ENCODE results near the gene HEBP2.
A peak's percentile ranks its signal among the peaks of the same experiment; 100 is the strongest.

The HEBP2 gene

DNA sequence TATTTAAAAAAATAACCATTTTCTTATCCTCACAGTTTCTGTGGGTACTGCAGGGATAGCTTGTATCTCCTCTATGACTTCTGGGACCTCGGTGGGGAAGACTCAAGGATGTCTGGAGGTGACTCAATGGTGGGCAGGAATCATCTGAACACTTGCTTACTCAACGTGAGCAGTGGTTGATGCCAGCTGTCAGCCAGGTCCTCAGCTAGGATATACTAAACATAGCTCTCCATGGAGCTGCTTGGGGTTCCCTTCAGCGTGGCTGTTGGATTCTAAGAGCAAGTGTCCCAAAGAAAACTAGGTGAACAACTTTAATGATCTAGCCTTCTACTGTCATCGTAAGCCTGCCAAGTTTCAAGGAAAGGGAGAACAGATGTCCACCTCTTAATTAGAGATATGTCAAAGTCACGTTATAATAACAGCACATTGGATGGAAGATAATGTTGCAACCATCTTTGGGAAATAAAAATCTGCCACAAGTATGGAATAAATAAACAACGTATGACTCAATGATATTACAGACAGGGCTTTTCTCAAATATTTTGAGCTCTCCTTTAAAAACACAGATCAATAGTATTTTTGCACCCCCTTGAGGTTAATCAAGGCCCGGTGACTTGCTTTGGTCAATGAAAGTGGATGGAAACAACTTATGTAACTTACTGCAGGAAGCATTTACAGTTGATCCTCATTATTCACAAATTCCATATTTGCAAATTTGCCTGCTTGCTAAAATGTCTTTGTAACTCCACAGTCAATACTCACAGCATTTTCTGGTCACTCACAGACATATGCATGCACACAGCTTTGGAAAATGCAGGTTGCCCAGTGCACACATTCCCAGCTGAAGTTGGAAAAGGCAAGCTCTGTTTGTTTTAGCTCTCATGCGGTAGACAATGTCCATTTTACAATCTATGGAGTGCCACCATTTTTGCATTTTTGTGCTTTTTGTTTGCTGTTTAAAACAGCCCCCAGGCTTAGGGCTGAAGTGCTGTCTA is 6.6 kb upstream of the HEBP2 start:
- Histone ChIP-seq H3K4me1 (ENCODE audit: insufficient read depth, insufficient read length) (no peaks in the 10 kb centered on the region), H3K9ac (ENCODE audit: insufficient read length, low read depth) (no peak overlapping the region), H3K4me3 (ENCODE audit: insufficient read length, low read depth) (no peak overlapping the region), H3K9me3 (ENCODE audit: insufficient read depth, low read length) (no peaks in the 10 kb centered on the region), H3K27me3 (ENCODE audit: insufficient read depth, insufficient read length) (no peaks in the 10 kb centered on the region), H3K36me3 (ENCODE audit: insufficient read depth, insufficient read length, low read length) (no peaks in the 10 kb centered on the region)
- TF ChIP-seq YY1 (IDR thresholded peaks at IDR 0.05; ENCODE audit: insufficient read depth, insufficient read length) = no peak
- no peak for TF ChIP-seq SUZ12 (IDR thresholded peaks at IDR 0.05; ENCODE audit: extremely low read depth, insufficient read depth, insufficient read length)
- TF ChIP-seq ZNF274 (IDR thresholded peaks at IDR 0.05; ENCODE audit: low read depth, low read length) = no peak
- DNase-seq (ENCODE audit: low read depth, low spot score) = no peak

DNA sequence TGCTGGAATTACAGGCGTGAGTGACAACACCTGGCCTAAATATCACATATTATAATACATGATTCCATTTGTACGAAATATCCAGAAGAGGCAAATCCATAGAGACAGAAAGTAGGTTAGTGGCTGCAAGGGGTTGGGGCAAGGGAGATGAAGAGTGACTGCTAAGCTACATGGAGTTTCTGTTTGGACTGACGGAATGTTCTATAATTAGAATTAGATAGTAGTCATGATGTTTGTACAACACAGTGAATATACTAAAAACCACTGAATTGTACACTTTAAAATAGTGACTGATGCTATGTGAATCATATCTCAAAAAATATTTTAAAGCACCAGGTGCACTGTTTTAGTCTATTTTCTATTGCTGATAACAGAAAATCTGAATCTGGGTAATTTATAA is 3.7 kb upstream of the HEBP2 start:
- Histone ChIP-seq H3K9ac (ENCODE audit: insufficient read length, low read depth) (no peak overlapping the region), H3K9me3 (ENCODE audit: insufficient read depth, low read length) (no peaks in the 10 kb centered on the region), H3K36me3 (ENCODE audit: insufficient read depth, insufficient read length, low read length) (peaks cover 1% of the 10 kb centered on the region), H3K4me3 (ENCODE audit: insufficient read length, low read depth) (no peak overlapping the region), H3K27me3 (ENCODE audit: insufficient read depth, insufficient read length) (no peaks in the 10 kb centered on the region), H3K4me1 (ENCODE audit: insufficient read depth, insufficient read length) (peaks cover 2% of the 10 kb centered on the region)
- DNase-seq (ENCODE audit: low read depth, low spot score) = no peak
- TF ChIP-seq SUZ12 (IDR thresholded peaks at IDR 0.05; ENCODE audit: extremely low read depth, insufficient read depth, insufficient read length) (no peak), ZNF274 (IDR thresholded peaks at IDR 0.05; ENCODE audit: low read depth, low read length) (no peak)

DNA sequence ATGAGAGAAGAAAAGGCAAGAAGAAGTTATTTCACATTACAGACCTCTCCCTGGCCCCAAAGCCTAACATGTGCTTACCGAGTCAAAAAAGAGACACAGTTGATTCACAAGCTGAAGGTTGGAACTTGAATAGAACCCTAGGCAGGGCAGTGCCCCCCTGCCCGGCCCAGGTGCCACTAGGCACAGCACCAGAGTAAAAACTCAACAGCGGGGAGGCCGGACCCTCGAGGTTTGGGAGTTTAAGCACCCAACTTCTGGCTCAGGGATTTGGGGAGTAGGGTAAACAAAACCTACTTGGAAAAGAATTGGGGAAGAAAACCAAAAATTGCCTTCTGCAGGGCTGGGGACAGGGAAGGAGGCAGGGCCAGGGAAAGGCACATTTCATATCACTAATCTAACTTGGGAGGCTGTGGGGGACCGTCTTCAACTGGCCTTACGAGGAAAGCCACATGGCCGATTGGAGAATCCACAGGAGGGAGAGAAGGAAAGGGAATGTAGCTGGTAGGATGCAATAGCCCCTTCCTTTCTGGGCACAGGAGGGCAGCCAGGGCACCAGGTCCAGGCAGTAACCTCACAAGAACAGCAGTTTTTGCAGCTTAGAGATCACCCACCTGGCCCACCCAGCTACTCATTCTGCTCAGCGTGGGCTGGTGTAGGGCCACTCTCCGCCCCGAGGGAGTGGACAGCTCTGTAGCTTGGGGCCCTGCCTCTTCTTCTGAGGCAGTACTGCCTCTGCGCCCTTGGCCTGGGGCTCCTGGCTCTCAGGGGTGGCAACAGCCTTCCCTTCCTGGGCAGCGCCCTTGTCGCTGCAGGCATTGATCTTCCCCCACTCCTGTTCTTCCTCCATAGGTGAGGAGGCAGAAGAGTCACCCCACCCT is 1.8 kb upstream of the HEBP2 start:
- no peak overlapping the region for H3K9ac ChIP-seq (ENCODE audit: insufficient read length, low read depth)
- TF ChIP-seq SUZ12 (IDR thresholded peaks at IDR 0.05; ENCODE audit: extremely low read depth, insufficient read depth, insufficient read length) = no peak
- TF ChIP-seq YY1 (IDR thresholded peaks at IDR 0.05; ENCODE audit: insufficient read depth, insufficient read length) = no peak
- no peak for TF ChIP-seq ZNF274 (IDR thresholded peaks at IDR 0.05; ENCODE audit: low read depth, low read length)

DNA sequence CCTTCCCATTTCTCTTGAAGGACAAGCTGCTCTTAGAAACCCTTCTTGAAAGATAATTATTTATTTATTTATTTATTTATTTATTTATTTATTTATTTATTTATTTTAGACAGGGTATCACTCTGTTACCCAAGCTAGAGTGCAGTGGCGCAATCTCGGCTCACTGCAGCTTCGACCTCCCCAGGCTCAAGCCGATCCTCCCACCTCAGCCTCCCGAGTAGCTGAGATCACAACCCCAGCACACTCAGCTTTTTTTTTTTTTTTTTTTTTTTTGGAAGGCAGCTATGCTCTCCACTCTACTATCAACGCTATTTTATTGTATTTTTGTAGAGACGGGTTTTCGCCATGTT is 1.2 kb upstream of the HEBP2 start:
- Histone ChIP-seq H3K9me3 (ENCODE audit: insufficient read depth, low read length) (no peaks in the 10 kb centered on the region), H3K36me3 (ENCODE audit: insufficient read depth, insufficient read length, low read length) (peaks cover 24% of the 10 kb centered on the region), H3K4me3 (ENCODE audit: insufficient read length, low read depth) (peak overlapping the region; percentile 61), H3K9ac (ENCODE audit: insufficient read length, low read depth) (no peak overlapping the region), H3K27me3 (ENCODE audit: insufficient read depth, insufficient read length) (no peaks in the 10 kb centered on the region), H3K4me1 (ENCODE audit: insufficient read depth, insufficient read length) (peaks cover 2% of the 10 kb centered on the region)
- no peak for TF ChIP-seq ZNF274 (IDR thresholded peaks at IDR 0.05; ENCODE audit: low read depth, low read length)
- no peak for TF ChIP-seq SUZ12 (IDR thresholded peaks at IDR 0.05; ENCODE audit: extremely low read depth, insufficient read depth, insufficient read length)
- no peak for DNase-seq (ENCODE audit: low read depth, low spot score)

More for the DNA sequence above, 1.8 kb upstream of the HEBP2 start:
- Histone ChIP-seq H3K36me3 (ENCODE audit: insufficient read depth, insufficient read length, low read length) (peaks cover 18% of the 10 kb centered on the region), H3K4me3 (ENCODE audit: insufficient read length, low read depth) (no peak overlapping the region), H3K4me1 (ENCODE audit: insufficient read depth, insufficient read length) (peaks cover 2% of the 10 kb centered on the region), H3K27me3 (ENCODE audit: insufficient read depth, insufficient read length) (no peaks in the 10 kb centered on the region), H3K9me3 (ENCODE audit: insufficient read depth, low read length) (no peaks in the 10 kb centered on the region)
- DNase-seq (ENCODE audit: low read depth, low spot score) = no peak

DNA sequence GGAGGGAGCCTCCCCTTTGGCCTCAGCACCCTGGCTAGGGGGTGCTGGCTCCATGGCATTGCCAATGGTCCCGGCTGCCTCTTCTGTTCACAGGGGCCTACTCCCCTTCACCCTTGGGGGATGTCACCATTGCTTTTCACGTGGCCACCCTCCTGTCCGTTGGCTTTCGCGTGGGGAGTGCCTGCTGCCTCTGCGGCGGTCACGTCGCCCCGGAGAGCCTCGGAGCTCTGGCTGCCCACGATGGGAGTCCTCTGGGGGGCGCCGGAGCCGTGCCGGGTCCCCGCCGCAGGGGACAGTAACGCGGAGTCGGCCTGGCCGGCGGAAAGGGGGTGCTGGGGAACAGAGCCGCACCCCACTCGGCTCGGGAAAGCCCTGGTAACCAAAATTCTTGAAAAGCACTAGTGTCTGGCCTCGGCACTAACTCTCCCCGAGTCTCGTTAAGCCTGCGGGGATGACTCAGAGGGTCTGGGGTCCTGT is 661 bp upstream of the HEBP2 start:
- Histone ChIP-seq H3K9ac (ENCODE audit: insufficient read length, low read depth) (peak overlapping the region; percentile 85), H3K36me3 (ENCODE audit: insufficient read depth, insufficient read length, low read length) (peaks cover 30% of the 10 kb centered on the region), H3K27me3 (ENCODE audit: insufficient read depth, insufficient read length) (no peaks in the 10 kb centered on the region), H3K4me3 (ENCODE audit: insufficient read length, low read depth) (peak overlapping the region; percentile 61), H3K9me3 (ENCODE audit: insufficient read depth, low read length) (no peaks in the 10 kb centered on the region), H3K4me1 (ENCODE audit: insufficient read depth, insufficient read length) (peaks cover 2% of the 10 kb centered on the region)
- TF ChIP-seq SUZ12 (IDR thresholded peaks at IDR 0.05; ENCODE audit: extremely low read depth, insufficient read depth, insufficient read length) (no peak), YY1 (IDR thresholded peaks at IDR 0.05; ENCODE audit: insufficient read depth, insufficient read length) (no peak), ZNF274 (IDR thresholded peaks at IDR 0.05; ENCODE audit: low read depth, low read length) (no peak)
- DNase-seq (ENCODE audit: low read depth, low spot score) = no peak

- Histone ChIP-seq H3K4me3 (ENCODE audit: insufficient read length, low read depth) (peak overlapping the region; percentile 76), H3K27me3 (ENCODE audit: insufficient read depth, insufficient read length) (no peaks in the 10 kb centered on the region), H3K9ac (ENCODE audit: insufficient read length, low read depth) (peak overlapping the region; percentile 83), H3K36me3 (ENCODE audit: insufficient read depth, insufficient read length, low read length) (peaks cover 43% of the 10 kb centered on the region), H3K4me1 (ENCODE audit: insufficient read depth, insufficient read length) (peaks cover 2% of the 10 kb centered on the region), H3K9me3 (ENCODE audit: insufficient read depth, low read length) (no peaks in the 10 kb centered on the region)
- no peak for TF ChIP-seq ZNF274 (IDR thresholded peaks at IDR 0.05; ENCODE audit: low read depth, low read length)
- TF ChIP-seq SUZ12 (IDR thresholded peaks at IDR 0.05; ENCODE audit: extremely low read depth, insufficient read depth, insufficient read length) = no peak
- TF ChIP-seq YY1 (IDR thresholded peaks at IDR 0.05; ENCODE audit: insufficient read depth, insufficient read length) = no peak
- no peak for DNase-seq (ENCODE audit: low read depth, low spot score)
These were observed 779 bp downstream of the HEBP2 start for GRCh38 chr6:138404666-138405337.
